SK-N-SH treated with all-trans-retinoic acid at 6 μM for 48 hours (cell line): ENCODE data around the gene ARSK.

ENCODE experiments used
- ATAC-seq: fragments of 200-7000 bp; cut with Tn5 transposase; 3 replicates; pipeline ENCODE4 v1.9.1; 2020; ENCODE audit warnings: mild to moderate bottlenecking, moderate library complexity
- ARNTL ChIP-seq: fragments of 450-650 bp; formaldehyde crosslinking; IDR thresholded peaks from 2 replicates; pipeline ENCODE4 v1.5.0; 2020; ENCODE audit warnings: low read depth, mild to moderate bottlenecking, moderate library complexity, borderline replicate concordance
- BACH2 ChIP-seq: fragments of 250-450 bp; sonication (Bioruptor Pico); IDR thresholded peaks from 2 replicates; pipeline ENCODE4 v1.9.0; 2021; ENCODE audit warnings: mild to moderate bottlenecking, borderline replicate concordance
- CSDC2 ChIP-seq: fragments of 250-450 bp; sonication (Bioruptor Pico); IDR thresholded peaks from 2 replicates; pipeline ENCODE4 v1.5.0; 2020; ENCODE audit warnings: mild to moderate bottlenecking, moderate library complexity
- CSRNP3 ChIP-seq: fragments of 250-450 bp; sonication (Bioruptor Pico); IDR thresholded peaks from 2 replicates; pipeline ENCODE4 v1.5.1; 2021; ENCODE audit warnings: mild to moderate bottlenecking, moderate library complexity
- ESRRG ChIP-seq: fragments of 250-450 bp; sonication (Bioruptor Pico); IDR thresholded peaks from 2 replicates; pipeline ENCODE4 v1.6.1; 2021; ENCODE audit warnings: mild to moderate bottlenecking
- GLIS3 ChIP-seq: fragments of 250-450 bp; sonication (Bioruptor Pico); IDR thresholded peaks from 2 replicates; pipeline ENCODE4 v1.5.0; 2020; ENCODE audit warnings: mild to moderate bottlenecking, moderate library complexity
- ISL1 ChIP-seq: fragments of 250-450 bp; sonication (Bioruptor Pico); IDR thresholded peaks from 2 replicates; pipeline ENCODE4 v2.1.2; 2022; ENCODE audit warnings: mild to moderate bottlenecking, moderate library complexity
- OSR1 ChIP-seq: fragments of 250-450 bp; sonication (Bioruptor Pico); IDR thresholded peaks from 2 replicates; pipeline ENCODE4 v1.8.0; 2022; ENCODE audit warnings: moderate library complexity, mild to moderate bottlenecking, inconsistent platforms
- PATZ1 ChIP-seq: fragments of 250-450 bp; sonication (Bioruptor Pico); IDR thresholded peaks from 2 replicates; pipeline ENCODE4 v1.8.0; 2020; ENCODE audit warnings: mild to moderate bottlenecking, moderate library complexity, borderline replicate concordance
- POU6F1 ChIP-seq: fragments of 250-450 bp; sonication (Bioruptor Pico); IDR thresholded peaks from 2 replicates; pipeline ENCODE4 v1.8.0; 2021; ENCODE audit warnings: low read depth, mild to moderate bottlenecking, moderate library complexity, borderline replicate concordance
- PPARA ChIP-seq: fragments of 250-450 bp; sonication (Bioruptor Pico); IDR thresholded peaks from 2 replicates; pipeline ENCODE4 v1.5.0; 2020; ENCODE audit warnings: mild to moderate bottlenecking, borderline replicate concordance
- RARB ChIP-seq: fragments of 250-450 bp; sonication (Bioruptor Pico); IDR thresholded peaks from 2 replicates; pipeline ENCODE4 v1.8.0; 2021; ENCODE audit warnings: mild to moderate bottlenecking, moderate library complexity
- SNAI2 ChIP-seq: fragments of 250-450 bp; sonication (Bioruptor Pico); IDR thresholded peaks from 2 replicates; pipeline ENCODE4 v1.5.0; 2020; ENCODE audit warnings: mild to moderate bottlenecking, moderate library complexity
- TOX ChIP-seq: fragments of 250-450 bp; sonication (Bioruptor Pico); IDR thresholded peaks from 2 replicates; pipeline ENCODE4 v1.8.0; 2021; ENCODE audit warnings: mild to moderate bottlenecking, moderate library complexity, borderline replicate concordance
- TSHZ2 ChIP-seq: fragments of 250-450 bp; sonication (Bioruptor Pico); IDR thresholded peaks from 2 replicates; pipeline ENCODE4 v1.5.0; 2020; ENCODE audit warnings: mild to moderate bottlenecking, moderate library complexity
- ZC3H10 ChIP-seq: fragments of 250-450 bp; sonication (Bioruptor Pico); IDR thresholded peaks from 2 replicates; pipeline ENCODE4 v1.5.1; 2021; ENCODE audit warnings: mild to moderate bottlenecking, moderate library complexity
- ZFP3 ChIP-seq: fragments of 250-450 bp; sonication (Bioruptor Pico); IDR thresholded peaks from 2 replicates; pipeline ENCODE4 v1.5.0; 2020; ENCODE audit warnings: mild to moderate bottlenecking, moderate library complexity
- ZNF565 ChIP-seq: fragments of 450-650 bp; formaldehyde crosslinking; conservative IDR thresholded peaks from 2 replicates; pipeline ENCODE4 v1.5.0; 2020; ENCODE audit warnings: low read depth, mild to moderate bottlenecking, moderate library complexity
- ZNF70 ChIP-seq: fragments of 450-650 bp; formaldehyde crosslinking; IDR thresholded peaks from 2 replicates; pipeline ENCODE4 v1.5.0; 2020; ENCODE audit warnings: mild to moderate bottlenecking, moderate library complexity
- ZNF8 ChIP-seq: fragments of 450-650 bp; formaldehyde crosslinking; IDR thresholded peaks from 2 replicates; pipeline ENCODE4 v1.5.0; 2020; ENCODE audit warnings: mild to moderate bottlenecking, moderate library complexity

ARSK gene

GRCh38 chr5:95562282-95562681 is 7.4 kb downstream of the ARSK start:
- ATAC-seq = no peak
- TF ChIP-seq POU6F1 (CRISPR knock-in tag) = no peak
- TF ChIP-seq RARB (CRISPR knock-in tag) = no peak
- TF ChIP-seq SNAI2 = no peak
- TF ChIP-seq ZFP3 (CRISPR knock-in tag) = no peak
- no peak for TF ChIP-seq BACH2 (CRISPR knock-in tag)
- TF ChIP-seq CSRNP3 (CRISPR knock-in tag) = no peak
- TF ChIP-seq TOX = no peak
- no peak for TF ChIP-seq ISL1 (CRISPR knock-in tag)
- no peak for TF ChIP-seq PPARA (CRISPR knock-in tag)
- TF ChIP-seq CSDC2 = no peak
- TF ChIP-seq TSHZ2 (CRISPR knock-in tag) = no peak

- ATAC-seq = no peak
- TF ChIP-seq POU6F1 (CRISPR knock-in tag) (no peak), ZNF70 (no peak), OSR1 (CRISPR knock-in tag) (no peak), SNAI2 (no peak), TSHZ2 (CRISPR knock-in tag) (no peak), ZNF8 (CRISPR knock-in tag) (no peak), ESRRG (CRISPR knock-in tag) (no peak), GLIS3 (CRISPR knock-in tag) (no peak), ZFP3 (CRISPR knock-in tag) (no peak), PPARA (CRISPR knock-in tag) (no peak)
These were observed 8.5 kb downstream of the ARSK start for GRCh38 chr5:95563367-95563766.

- no peak for ATAC-seq
- TF ChIP-seq BACH2 (CRISPR knock-in tag) (no peak), ARNTL (CRISPR knock-in tag) (no peak), ZC3H10 (CRISPR knock-in tag) (no peak), OSR1 (CRISPR knock-in tag) (no peak), CSRNP3 (CRISPR knock-in tag) (no peak), ZNF565 (CRISPR knock-in tag) (no peak), ISL1 (CRISPR knock-in tag) (no peak), ESRRG (CRISPR knock-in tag) (no peak), CSDC2 (no peak), PATZ1 (CRISPR knock-in tag) (no peak)
- TF ChIP-seq, all 23 proteins: peak for 0
These were observed 9.5 kb downstream of the ARSK start for GRCh38 chr5:95564450-95564849.
